GM23248 (cell line): ENCODE measurements around the gene EMP3. TPM values are rescaled to one million over a fixed set of nuclear protein-coding genes. Genes with fewer than 3 reads are reported as not detected.

Source experiments
- DNase-seq: peaks from one replicate; pipeline ENCODE4 v3.0.0-alpha.2; 2015
- H2AFZ ChIP-seq: fragments of 200-600 bp; sonication (generic); 2 replicates; pipeline ENCODE4 v1.6.1; 2016; ENCODE audit warnings: antibody characterized with exemption
- H3F3A ChIP-seq: fragments of 200-600 bp; sonication (generic); 2 replicates; pipeline ENCODE4 v1.6.1; 2016; ENCODE audit warnings: mild to moderate bottlenecking, antibody characterized with exemption, mixed run types; ENCODE audit not compliant: insufficient read depth
- H3K27ac ChIP-seq: fragments of 200-600 bp; sonication (generic); 2 replicates; pipeline ENCODE4 v1.5.1; 2016; ENCODE audit warnings: mild to moderate bottlenecking
- H3K27me3 ChIP-seq: fragments of 200-600 bp; sonication (generic); replicated peaks from 2 replicates; pipeline ENCODE4 v1.6.1; 2016; ENCODE audit warnings: mild to moderate bottlenecking; ENCODE audit not compliant: insufficient read depth
- H3K36me3 ChIP-seq: fragments of 200-600 bp; sonication (generic); 2 replicates; pipeline ENCODE4 v1.6.1; 2016; ENCODE audit warnings: low read depth, mild to moderate bottlenecking
- H3K4me1 ChIP-seq: fragments of 200-600 bp; sonication (generic); 2 replicates; pipeline ENCODE4 v1.6.1; 2016; ENCODE audit warnings: mild to moderate bottlenecking; ENCODE audit not compliant: insufficient read depth
- H3K4me2 ChIP-seq: fragments of 200-600 bp; sonication (generic); one replicate; pipeline ENCODE4 v1.6.1; 2016; ENCODE audit warnings: mild to moderate bottlenecking; ENCODE audit not compliant: unreplicated experiment
- H3K4me3 ChIP-seq: fragments of 200-600 bp; sonication (generic); 2 replicates; pipeline ENCODE4 v1.5.1; 2016; ENCODE audit warnings: mild to moderate bottlenecking
- H3K79me2 ChIP-seq: fragments of 200-600 bp; sonication (generic); 2 replicates; pipeline ENCODE4 v1.6.1; 2016; ENCODE audit warnings: mild to moderate bottlenecking; ENCODE audit not compliant: insufficient read depth
- H3K9ac ChIP-seq: fragments of 200-600 bp; sonication (generic); 2 replicates; pipeline ENCODE4 v1.6.1; 2016; ENCODE audit warnings: mild to moderate bottlenecking
- H3K9me2 ChIP-seq: fragments of 200-600 bp; sonication (generic); 2 replicates; pipeline ENCODE4 v1.6.1; 2016; ENCODE audit warnings: mixed run types, mild to moderate bottlenecking, moderate library complexity; ENCODE audit not compliant: insufficient read depth
- H3K9me3 ChIP-seq: fragments of 200-600 bp; sonication (generic); one replicate; pipeline ENCODE4 v1.6.1; 2017; ENCODE audit warnings: low read depth
- H4K20me1 ChIP-seq: fragments of 200-600 bp; sonication (generic); 2 replicates; pipeline ENCODE4 v1.6.0; 2016; ENCODE audit not compliant: insufficient read depth
- EZH2 ChIP-seq: fragments of 200-600 bp; sonication (generic); IDR thresholded peaks from 2 replicates; pipeline ENCODE4 v1.6.1; 2018; ENCODE audit warnings: antibody characterized with exemption, mild to moderate bottlenecking; ENCODE audit not compliant: insufficient read depth, poor library complexity, severe bottlenecking
- EZH2phosphoT487 ChIP-seq: fragments of 200-600 bp; sonication (generic); IDR thresholded peaks from 2 replicates; pipeline ENCODE4 v1.6.1; 2018; ENCODE audit warnings: antibody characterized with exemption, moderate library complexity, mild to moderate bottlenecking, low read depth; ENCODE audit not compliant: insufficient read depth
- WGBS, 2 experiments: methylation state at CpG; one replicate each; pipeline ENCODE4 v1.1.6; 2015 to 2017; ENCODE audit warnings: low lambda C conversion rate in 2 of 2, low coverage in 1 of 2; ENCODE audit errors: missing lambda C conversion rate in 2 of 2; 5-methylcytosine and 5-hydroxymethylcytosine counted together
- in situ Hi-C: fragments of 300-500 bp; cut with MboI; formaldehyde crosslinking; loops from 2 replicates; pipeline ENCODE4 v1.15.0; 2020
- polyA plus RNA-seq: library from polyadenylated mRNA; unstranded; fragments of >200 nt; fragmentation: Nextera tagmentation; extraction: Ambion mirVana; gene quantifications from 2 replicates; pipeline ENCODE4 v1.2.1, GENCODE V29; 2016
- total RNA-seq: library from RNA; depleted of rRNA; stranded (reverse); fragments of >200 nt; shearing (Covaris generic); gene quantifications from 2 replicates; pipeline ENCODE4 v1.2.3, GENCODE V29; 2014

Gene EMP3
- total and polyA plus RNA-seq, 2 experiments from 2014 or later: 196 to 716 TPM

GRCh38 chr19:48362716-48363499 is 37.6 kb downstream of the EMP3 start:
- peak overlapping the region; percentile 73 for H3K4me3 ChIP-seq
- no peaks in the 10 kb centered on the region for H3K9me2 ChIP-seq
- H3K36me3 ChIP-seq: no peaks in the 10 kb centered on the region
- peak overlapping the region; percentile 50 for H3K27ac ChIP-seq
- H3K4me1 ChIP-seq: no peaks in the 10 kb centered on the region
- in situ Hi-C loops: no loop called here
- no peaks in the 10 kb centered on the region for H3F3A ChIP-seq
- no peaks in the 10 kb centered on the region for H3K9me3 ChIP-seq
- no peaks in the 10 kb centered on the region for H3K79me2 ChIP-seq
- H3K9ac ChIP-seq: peak overlapping the region; percentile 85
- H2AFZ ChIP-seq: peak overlapping the region; percentile 89
- WGBS, 2 experiments: 5 to 6% methylated on average over 16 to 18 of the region's 26 CpGs
- no peaks in the 10 kb centered on the region for H3K27me3 ChIP-seq
- no peak for TF ChIP-seq EZH2
- H3K4me2 ChIP-seq: peak overlapping the region; percentile 92
- DNase-seq: peak; percentile 97
- no peaks in the 10 kb centered on the region for H4K20me1 ChIP-seq

DNA sequence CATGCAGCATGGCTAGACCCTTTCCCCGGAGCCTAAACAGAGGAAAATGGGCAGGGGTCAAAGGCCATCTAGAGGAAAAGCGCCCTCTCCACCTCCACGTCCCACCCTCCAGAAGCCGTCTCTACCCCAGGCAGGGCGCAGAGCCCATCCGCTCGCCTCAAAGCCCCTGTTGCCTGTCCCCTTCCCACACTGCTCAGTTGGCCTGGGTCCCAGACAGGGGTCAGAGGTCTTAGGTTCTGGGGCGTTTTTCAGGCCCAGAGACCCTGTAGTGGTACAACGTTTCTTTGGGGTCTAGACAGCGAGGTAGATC is 38.1 kb downstream of the EMP3 start:
- Histone ChIP-seq H3K4me2 (peak overlapping the region; percentile 92), H3K4me1 (no peaks in the 10 kb centered on the region), H3F3A (no peaks in the 10 kb centered on the region), H4K20me1 (no peaks in the 10 kb centered on the region), H3K27ac (peak overlapping the region; percentile 50), H3K36me3 (no peaks in the 10 kb centered on the region), H3K9ac (peak overlapping the region; percentile 85), H3K27me3 (no peaks in the 10 kb centered on the region), H3K9me3 (no peaks in the 10 kb centered on the region), H3K4me3 (peak overlapping the region; percentile 73), H3K9me2 (no peaks in the 10 kb centered on the region), H3K79me2 (no peaks in the 10 kb centered on the region), H2AFZ (peak overlapping the region; percentile 89)
- WGBS, 2 experiments: 0 to 5% methylated on average over 10 of the region's 10 CpGs
- in situ Hi-C loops: no loop called here
- TF ChIP-seq EZH2phosphoT487 (no peak), EZH2 (no peak)
- no peak for DNase-seq

DNA sequence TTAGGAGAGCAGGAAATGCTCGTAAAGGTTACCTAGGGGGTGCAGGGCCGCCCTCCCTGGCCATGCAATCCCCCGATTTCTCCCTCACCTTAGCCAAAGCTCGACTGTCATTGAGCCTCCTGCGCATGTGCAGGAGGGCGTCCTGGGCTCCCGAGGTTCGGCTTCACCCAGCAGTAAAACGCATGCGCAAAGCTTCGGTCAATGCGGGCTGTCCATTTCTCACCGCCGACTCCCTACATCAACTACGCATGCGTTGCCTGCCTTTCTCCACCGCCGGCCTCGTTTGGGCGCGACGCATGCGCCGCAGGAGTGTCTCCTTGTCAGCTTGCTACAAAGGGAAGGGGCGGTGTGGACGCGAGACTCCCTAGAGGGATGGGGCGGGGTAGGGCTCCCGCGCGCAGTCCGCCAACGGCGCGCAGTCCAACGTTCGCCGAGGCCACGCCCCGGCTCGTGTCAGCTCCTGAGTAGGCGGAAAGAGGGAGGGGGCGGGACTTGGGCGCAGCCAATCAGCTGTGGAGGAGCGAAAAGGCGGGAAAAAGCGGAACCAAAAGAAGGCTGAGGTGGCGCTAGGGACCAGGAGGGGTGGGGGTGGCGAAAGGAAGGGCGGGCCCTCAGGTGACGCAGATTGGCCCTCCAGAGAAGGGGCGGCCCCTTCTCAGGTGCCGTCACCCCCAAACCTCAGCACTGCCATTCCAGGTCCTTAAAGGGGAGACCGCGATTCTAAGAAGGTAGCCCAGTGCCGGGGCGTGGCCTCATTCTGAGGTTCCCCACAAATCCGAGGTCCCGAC is 38.7 kb downstream of the EMP3 start, which contains the start of the genes SYNGR4 and TMEM143:
SYNGR4 (plus strand) TSS at position 558 of the 788 bp plus-strand sequence. CDS start 1,476 bp downstream, outside the sequence.
TMEM143 (minus strand) TSS at position 131 of the 788 bp plus-strand sequence; CDS start at position 111, 20 bp downstream.
- no peaks in the 10 kb centered on the region for H4K20me1 ChIP-seq
- no peaks in the 10 kb centered on the region for H3K79me2 ChIP-seq
- H3K9ac ChIP-seq: peak within 1 kb of the TSS; percentile 85
- peak within 1 kb of the TSS; percentile 73 for H3K4me3 ChIP-seq
- H2AFZ ChIP-seq: peak within 1 kb of the TSS; percentile 89
- no peaks in the 10 kb centered on the region for H3K36me3 ChIP-seq
- no peak for TF ChIP-seq EZH2phosphoT487
- TF ChIP-seq EZH2: no peak
- no peaks in the 10 kb centered on the region for H3K27me3 ChIP-seq
- DNase-seq: peak; percentile 99
- peak within 1 kb of the TSS; percentile 92 for H3K4me2 ChIP-seq
- H3K27ac ChIP-seq: peak within 1 kb of the TSS; percentile 50
- H3K9me3 ChIP-seq: no peaks in the 10 kb centered on the region
- WGBS, 2 experiments: 4% methylated on average over 52 to 59 of the region's 59 CpGs
- H3F3A ChIP-seq: no peaks in the 10 kb centered on the region
- in situ Hi-C loops: no loop called here
- no peaks in the 10 kb centered on the region for H3K4me1 ChIP-seq
- H3K9me2 ChIP-seq: no peaks in the 10 kb centered on the region

GRCh38 chr19:48364598-48365348 is 39.4 kb downstream of the EMP3 start:
- no peaks in the 10 kb centered on the region for H3K9me2 ChIP-seq
- 57 to 58% methylated on average over 8 to 10 of the region's 10 CpGs for WGBS, 2 experiments
- H3K4me2 ChIP-seq: no peak overlapping the region
- no peaks in the 10 kb centered on the region for H3F3A ChIP-seq
- H3K4me1 ChIP-seq: no peaks in the 10 kb centered on the region
- H3K36me3 ChIP-seq: no peaks in the 10 kb centered on the region
- peak overlapping the region; percentile 89 for H2AFZ ChIP-seq
- H3K27me3 ChIP-seq: no peaks in the 10 kb centered on the region
- no peak overlapping the region for H3K27ac ChIP-seq
- TF ChIP-seq EZH2phosphoT487 (no peak), EZH2 (no peak)
- DNase-seq: no peak
- H3K4me3 ChIP-seq: peak overlapping the region; percentile 73
- no peaks in the 10 kb centered on the region for H4K20me1 ChIP-seq
- H3K9me3 ChIP-seq: no peaks in the 10 kb centered on the region
- in situ Hi-C loops: no loop called here
- no peaks in the 10 kb centered on the region for H3K79me2 ChIP-seq
- H3K9ac ChIP-seq: no peak overlapping the region
